GM10847 (cell line): ENCODE data around the gene PPARA.

ENCODE experiments used
- POLR2A ChIP-seq: IDR thresholded peaks from 2 replicates; pipeline ENCODE4 v1.6.1; 2011; ENCODE audit not compliant: insufficient read length; ENCODE audit errors: extremely low read depth

Gene PPARA

GRCh38 chr22:46150034-46150654, at the start of gene PPARA:
PPARA (plus strand) TSS chr22:46150526; CDS start chr22:46198384, 47,858 bp downstream.
- TF ChIP-seq POLR2A = peak; percentile 12

GRCh38 chr22:46102159-46102558, 48.2 kb upstream of the PPARA start:
- TF ChIP-seq POLR2A = no peak

GRCh38 chr22:46102752-46103151, 47.6 kb upstream of the PPARA start:
- TF ChIP-seq POLR2A = no peak

GRCh38 chr22:46103181-46103580, 47.1 kb upstream of the PPARA start:
- TF ChIP-seq POLR2A = no peak

GRCh38 chr22:46103664-46104063, 46.7 kb upstream of the PPARA start:
- TF ChIP-seq POLR2A = no peak

- TF ChIP-seq POLR2A = no peak
Observed at GRCh38 chr22:46104170-46104880, 46.0 kb upstream of the PPARA start.

GRCh38 chr22:46104881-46105493, 45.3 kb upstream of the PPARA start:
- no peak for TF ChIP-seq POLR2A

GRCh38 chr22:46105494-46106278, 44.6 kb upstream of the PPARA start:
- no peak for TF ChIP-seq POLR2A

GRCh38 chr22:46106279-46107022, 43.9 kb upstream of the PPARA start:
- TF ChIP-seq POLR2A = no peak

GRCh38 chr22:46107089-46107664, 43.1 kb upstream of the PPARA start:
- no peak for TF ChIP-seq POLR2A

- no peak for TF ChIP-seq POLR2A
Observed at GRCh38 chr22:46107753-46108563, 42.4 kb upstream of the PPARA start.

GRCh38 chr22:46108564-46109473, 41.5 kb upstream of the PPARA start:
- no peak for TF ChIP-seq POLR2A
